NCI-H510A treated with DMSO at 0.1 percent for 48 hours (cell line): ENCODE data around the gene OPA3.
A peak's percentile ranks its signal among the peaks of the same experiment; 100 is the strongest.
"Not testable (repeated sequence)": the region's sequence is repeated elsewhere in the genome, so short reads cannot be mapped to it uniquely, and the experiment has no call there.

Source experiments
- DNase-seq: peaks from one replicate; lab custom pipeline; 2025; lab: John Stamatoyannopoulos, UW

The OPA3 gene

GRCh38 chr19:45584332-45585157, at the start of gene OPA3:
OPA3 (minus strand) TSS chr19:45584802; CDS start chr19:45584764, 38 bp downstream.
- peak; percentile 99 for DNase-seq

- DNase-seq: peak; percentile 31
These were observed 48.0 kb upstream of the OPA3 start for GRCh38 chr19:45632468-45633196.

DNA sequence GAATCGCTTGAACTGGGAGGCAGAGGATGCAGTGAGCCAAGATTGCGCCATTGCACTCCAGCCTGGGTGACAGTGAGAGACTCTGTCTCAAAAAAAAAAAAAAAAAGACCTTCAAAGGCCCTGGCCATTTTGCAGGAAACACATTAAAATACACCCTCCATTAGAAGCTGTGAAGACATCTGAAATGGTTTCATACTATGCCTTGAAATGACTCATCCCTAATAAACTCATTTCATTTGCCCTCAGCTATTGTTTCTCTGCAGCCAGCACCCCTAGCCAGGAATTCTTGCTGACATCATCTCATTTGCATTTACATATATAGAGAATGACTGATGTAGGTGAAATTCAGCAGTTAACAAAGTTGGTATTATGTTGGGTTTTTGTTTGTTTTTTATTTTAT, 45.9 kb upstream of the OPA3 start:
- no peak for DNase-seq

DNA sequence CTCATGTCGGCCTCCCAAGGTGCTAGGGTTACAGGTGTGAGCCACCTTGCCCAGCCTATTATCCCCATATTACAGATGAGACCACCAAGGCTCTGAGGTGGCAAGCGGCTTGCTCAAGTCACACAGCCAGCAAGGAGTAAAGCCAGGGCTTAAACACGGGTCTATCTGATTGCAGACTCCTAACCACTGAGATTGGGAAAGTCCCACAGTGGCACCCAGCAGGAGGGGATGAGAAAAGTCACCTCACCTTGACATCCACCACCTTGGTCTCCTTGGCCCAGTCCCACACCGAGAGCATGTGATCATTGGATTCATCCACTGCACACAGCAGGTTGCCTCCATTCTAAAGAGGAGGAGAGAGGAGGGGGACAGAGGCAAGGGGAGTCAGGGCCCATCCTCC, 45.1 kb upstream of the OPA3 start:
- no peak for DNase-seq

GRCh38 chr19:45628219-45628618, 43.6 kb upstream of the OPA3 start:
- DNase-seq: not testable (repeated sequence)

DNA sequence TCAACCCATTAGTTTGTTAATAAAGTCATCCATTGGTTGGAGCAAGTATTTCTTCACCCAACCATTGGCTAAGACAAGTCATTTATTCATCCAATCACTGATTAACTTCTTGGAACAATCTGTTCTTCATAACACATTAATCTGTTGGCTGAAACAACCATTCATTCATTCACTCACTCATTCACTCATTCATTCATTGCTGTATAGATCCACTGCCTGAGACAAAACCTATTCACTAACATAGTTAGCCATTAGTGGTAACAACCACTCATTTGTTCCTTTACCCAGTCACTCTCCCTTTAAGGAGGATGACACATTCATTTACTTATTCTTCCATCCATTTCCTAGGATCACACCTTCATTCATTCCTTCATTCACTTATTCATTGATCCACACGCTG, 39.4 kb upstream of the OPA3 start:
- DNase-seq: no peak

DNA sequence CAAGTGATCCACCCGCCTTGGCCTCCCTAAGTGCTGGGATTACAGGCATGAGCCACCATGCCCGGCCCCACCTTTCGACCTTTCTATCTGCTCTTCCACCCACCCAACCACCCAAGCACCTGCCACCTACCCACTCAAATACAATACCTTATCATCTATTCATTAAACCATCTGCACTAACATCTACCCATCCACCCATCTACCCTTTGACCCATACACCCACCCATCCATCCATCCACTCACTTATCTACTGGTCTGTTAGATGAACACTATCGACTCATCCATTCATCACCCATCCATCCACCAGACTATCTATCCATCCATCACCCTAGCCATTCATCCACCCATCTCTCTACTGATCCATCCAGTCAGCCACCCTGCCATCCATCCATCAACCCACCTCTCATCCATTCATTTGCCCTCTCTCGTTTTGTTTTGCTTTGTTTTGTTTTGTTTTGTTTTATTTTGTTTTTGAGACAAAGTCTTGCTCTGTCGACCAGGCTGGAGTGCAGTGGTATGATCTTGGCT, 37.4 kb upstream of the OPA3 start:
- DNase-seq: no peak

- no peak for DNase-seq
These were observed 36.8 kb upstream of the OPA3 start for GRCh38 chr19:45621389-45621788.

DNA sequence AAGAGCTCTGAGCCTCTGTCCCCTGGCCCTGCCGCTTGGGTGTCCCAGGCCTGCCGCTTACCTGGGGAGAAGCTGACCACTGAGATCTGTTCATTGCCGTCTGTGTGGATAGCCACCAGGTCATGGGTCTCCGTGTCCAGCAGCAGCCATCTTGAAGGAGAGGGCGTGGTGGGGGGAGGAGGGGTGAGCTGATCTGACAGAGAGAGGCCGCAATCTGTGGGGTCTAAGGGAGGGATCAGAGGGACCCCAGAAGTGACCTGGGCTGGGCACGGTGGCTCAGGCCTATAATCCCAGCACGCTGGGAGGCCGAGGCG, 32.1 kb upstream of the OPA3 start:
- no peak for DNase-seq

DNA sequence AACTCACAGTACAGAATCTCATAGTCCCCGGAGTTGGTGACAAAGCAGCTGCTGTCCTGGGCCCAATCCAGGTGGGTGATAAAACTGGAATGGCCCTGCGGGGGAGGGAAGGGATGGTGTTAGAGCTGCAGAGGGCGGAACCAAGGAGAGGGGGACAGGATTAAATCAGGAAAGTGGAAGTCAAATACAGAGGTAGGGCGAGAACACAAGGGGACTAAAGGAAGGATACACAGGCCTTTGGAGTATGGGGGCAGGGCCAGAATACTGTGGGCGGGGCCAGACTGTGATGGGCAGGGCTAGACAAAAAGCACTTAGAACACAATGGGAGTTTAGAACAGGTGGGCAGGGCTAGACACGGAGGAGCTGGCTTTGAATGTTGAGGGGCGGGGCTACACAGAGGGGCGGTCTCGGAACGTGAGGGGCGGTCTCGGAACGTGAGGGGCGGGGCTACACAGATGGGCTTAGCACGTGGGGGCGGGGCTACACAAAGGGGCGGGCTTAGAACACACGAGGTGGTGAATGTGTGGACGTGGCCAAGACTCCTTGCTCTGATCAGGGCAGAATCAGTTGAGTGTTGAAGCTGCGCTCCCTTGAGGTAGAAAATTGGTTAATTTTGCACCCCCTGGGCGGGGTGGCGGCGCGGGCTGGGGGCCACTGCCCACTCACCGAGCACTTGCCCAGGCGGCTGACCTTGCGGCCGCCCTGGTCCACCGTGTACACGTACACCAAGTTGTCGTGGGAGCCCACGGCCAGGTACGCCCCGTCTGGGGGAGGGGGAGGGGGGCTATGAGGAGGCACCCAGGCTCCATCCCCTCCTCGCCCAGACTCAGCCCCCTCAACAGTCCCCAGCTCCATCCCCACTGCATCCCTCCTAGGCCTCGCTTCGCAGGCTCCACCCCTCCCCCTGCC, 31.4 kb upstream of the OPA3 start:
- peak; percentile 22 for DNase-seq

GRCh38 chr19:45615056-45615455, 30.5 kb upstream of the OPA3 start:
- not testable (repeated sequence) for DNase-seq

DNA sequence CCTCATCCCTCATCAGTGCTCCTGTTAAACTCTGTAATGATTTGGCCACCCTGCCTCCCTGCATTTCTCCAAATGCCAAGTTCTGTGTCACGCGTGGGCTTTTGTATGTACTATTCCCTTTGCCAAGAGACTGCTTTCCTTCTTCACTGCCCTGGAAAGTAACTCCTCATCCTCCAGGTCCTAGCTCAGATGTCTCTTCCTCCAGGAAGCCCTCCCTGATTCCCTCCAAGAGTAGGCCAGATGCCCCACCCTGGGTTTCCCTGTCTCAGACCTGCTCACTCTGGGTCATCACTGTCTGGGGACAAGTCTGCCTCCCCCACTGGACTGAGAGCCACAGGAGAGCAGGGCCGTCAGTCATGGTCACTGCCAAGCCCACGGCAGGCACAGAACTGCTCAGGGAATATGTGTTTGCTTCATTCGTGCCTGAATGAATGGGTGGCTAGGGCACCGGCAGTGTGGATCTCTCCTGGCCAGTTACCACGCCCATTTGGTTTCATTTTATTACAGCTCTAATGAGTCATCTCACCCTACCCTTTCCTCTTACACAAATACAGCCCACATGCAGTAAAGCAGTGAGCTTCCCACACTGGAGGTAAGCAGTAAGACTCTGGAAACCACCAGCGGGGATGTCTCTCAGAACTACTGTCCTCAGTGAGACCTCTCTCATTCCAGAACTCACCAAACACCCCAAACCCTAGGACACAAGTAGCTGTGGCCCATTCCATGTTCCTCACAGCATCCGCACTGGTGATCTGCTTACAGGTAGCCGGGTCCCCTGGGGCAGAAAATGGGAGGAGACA, 29.5 kb upstream of the OPA3 start:
- DNase-seq: no peak

GRCh38 chr19:45608948-45609347, 24.3 kb upstream of the OPA3 start:
- DNase-seq: no peak

- peak; percentile 77 for DNase-seq
These were observed 22.7 kb upstream of the OPA3 start for GRCh38 chr19:45607071-45608029.

DNA sequence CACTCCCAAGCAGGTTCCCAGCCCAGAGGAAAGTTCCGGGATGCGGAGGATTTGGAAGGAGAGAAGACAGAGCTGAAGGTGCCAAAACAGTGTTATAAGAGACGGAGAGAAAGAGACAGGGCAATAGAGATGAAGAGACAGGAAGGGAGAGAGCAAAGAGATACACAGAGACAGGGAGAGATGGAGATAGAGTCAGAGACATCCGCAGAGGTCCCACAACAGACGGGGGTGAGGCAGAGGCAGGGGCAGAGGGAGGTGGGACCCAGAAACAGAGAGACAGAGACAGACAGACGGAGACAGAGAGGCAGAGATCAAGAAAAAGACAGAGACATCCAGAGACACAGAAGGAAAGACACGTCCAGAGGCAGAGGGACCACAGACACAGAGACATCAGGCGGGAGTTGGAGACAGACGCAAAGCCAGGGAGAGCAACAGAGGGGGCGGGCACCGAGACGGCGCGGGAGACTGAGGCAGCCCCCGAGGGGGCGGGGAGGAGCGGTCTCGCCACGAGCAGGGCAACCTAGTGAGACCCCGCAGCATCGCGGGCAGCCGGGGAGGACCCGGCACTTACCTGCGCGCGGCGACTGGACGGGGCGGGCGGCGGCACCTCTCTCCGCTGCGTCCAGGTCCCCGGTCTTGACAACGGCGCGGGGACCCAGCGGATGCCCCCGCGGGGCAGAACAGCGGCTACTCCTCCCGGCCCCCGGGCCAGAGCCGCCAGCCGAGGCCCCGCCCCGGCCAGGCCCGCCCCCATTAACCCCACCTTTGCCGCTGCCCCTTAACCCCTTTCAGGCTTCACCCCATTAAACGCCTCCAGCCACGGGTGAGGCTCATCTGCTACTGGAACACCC, 17.1 kb upstream of the OPA3 start, which contains the start of gene GPR4:
Gene GPR4, minus strand, starts transcription at position 689 of the 851 bp plus-strand sequence. CDS start 10,346 bp downstream, outside the sequence.
- no peak for DNase-seq

DNA sequence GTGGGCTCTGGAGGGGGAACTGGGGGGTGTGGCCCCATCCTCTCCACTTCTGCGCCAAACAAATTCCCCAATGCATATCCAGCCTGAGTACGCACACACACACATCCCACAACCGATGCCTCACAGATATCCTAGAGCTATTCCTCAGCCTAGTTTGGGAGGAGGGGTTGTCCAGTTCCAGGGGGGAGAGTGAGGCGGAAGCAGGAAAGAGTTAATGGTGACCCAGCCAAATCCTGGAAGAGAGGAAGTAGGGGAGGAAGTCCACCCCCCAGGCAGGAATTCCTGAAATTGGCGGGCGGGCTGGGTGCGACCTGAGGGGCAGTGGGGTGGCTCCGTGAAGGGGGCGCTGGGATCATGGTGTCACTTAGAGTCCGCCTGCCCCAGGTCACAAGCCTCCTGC, 16.5 kb upstream of the OPA3 start:
- no peak for DNase-seq

DNA sequence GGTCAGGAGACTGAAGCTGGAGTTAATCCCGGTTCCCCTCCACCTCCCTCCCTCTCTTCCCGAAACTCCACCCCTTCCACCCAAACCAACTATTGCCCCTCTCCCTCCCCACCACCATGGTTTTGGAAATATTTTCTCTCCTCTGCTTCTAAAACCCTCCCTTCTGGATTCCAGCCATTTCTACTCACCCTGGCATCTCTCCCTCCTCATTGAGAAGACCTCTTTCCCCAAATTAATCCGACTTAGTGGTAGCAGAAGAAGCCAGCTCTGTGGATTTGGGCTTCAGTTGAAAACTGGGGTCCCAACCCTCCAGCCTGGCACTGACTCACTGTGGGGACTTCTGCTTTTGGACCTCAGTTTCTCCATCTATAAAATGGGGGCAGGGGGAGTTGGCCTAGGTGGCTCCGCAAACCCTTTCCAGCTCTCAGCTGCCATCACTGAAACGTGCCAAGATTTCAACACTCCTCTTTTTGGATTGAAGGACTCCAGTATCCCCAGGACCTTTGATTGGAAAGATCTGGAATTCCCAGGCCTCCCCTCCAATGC, 15.8 kb upstream of the OPA3 start:
- no peak for DNase-seq

DNA sequence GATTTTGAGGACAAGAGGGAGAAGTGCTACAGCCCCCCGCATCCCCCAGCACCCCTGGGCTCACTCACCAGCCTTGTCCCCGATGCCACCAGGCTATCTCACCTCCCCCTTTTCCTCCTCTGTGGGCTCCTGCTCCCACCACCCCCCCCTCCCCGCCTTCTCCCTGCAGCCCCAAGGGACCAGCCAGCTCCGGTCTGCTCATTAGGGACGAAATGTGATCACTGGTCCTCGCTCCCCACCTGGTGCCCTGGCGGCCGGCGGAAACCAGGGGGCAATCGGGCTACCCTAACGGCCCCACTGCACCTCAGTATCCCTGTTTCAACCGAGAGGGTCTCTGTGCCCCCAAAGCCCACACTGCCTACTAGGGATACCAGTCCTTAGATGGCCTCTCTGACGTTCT, 14.7 kb upstream of the OPA3 start:
- DNase-seq: no peak
